AG08396 (cell line): ENCODE measurements around the gene ZSCAN20.
"Not testable (repeated sequence)": the region's sequence is repeated elsewhere in the genome, so short reads cannot be mapped to it uniquely, and the experiment has no call there.

Experiments used
- DNase-seq: peaks from one replicate; pipeline ENCODE4 v3.0.0; 2012; ENCODE audit warnings: low spot score, mixed read lengths

ZSCAN20 gene

DNA sequence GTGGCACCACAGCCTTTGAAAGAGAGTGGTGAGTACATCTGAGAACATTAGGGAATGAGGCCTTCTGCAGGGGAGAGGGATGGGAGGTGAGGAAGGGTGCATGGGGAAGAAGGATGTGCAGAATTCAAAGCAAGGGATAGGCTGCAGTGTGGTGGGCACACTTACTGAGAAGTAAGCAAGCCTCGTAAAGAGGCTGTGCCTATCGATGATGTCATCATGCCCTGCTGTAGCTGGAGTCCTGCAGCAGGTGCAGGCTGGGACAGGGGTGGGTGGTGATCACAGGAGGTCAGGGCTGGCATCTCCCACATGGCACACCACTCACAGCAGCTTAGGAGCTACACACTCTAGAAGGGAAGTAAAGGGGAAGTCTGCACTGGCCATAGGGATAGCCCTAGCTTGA lies 16.2 kb downstream of the ZSCAN20 start:
- no peak for DNase-seq

DNA sequence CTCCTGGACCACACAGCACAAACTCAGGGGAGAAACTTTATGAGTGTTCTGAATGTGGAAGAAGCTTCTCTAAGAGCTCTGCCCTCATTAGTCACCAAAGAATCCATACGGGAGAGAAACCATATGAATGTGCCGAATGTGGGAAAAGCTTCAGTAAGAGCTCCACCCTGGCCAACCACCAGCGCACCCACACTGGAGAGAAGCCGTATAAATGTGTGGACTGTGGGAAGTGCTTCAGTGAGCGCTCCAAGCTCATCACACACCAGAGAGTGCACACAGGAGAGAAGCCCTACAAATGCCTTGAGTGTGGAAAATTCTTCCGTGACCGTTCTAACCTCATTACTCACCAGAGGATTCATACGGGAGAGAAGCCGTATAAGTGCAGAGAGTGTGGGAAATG lies 22.5 kb downstream of the ZSCAN20 start:
- no peak for DNase-seq

DNA sequence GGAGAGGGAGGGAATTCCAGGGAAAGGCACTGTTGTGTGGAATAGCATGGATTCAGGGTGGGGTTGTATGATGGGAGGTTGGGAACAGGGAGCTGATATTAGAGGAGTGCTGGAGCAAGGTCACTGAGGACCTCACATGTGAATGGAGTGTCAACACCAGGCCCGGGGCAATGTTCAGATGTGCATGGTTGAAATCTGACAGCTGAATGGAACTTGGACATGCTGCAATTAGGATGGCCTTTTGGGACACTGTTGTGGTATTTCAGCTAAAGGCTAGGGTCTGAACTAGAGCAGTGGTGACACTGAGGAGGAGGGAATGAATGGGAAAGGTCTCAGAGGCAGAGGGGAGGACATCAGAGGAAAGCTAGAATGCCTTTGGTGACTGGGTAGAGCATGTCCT lies 25.0 kb downstream of the ZSCAN20 start:
- DNase-seq: no peak

DNA sequence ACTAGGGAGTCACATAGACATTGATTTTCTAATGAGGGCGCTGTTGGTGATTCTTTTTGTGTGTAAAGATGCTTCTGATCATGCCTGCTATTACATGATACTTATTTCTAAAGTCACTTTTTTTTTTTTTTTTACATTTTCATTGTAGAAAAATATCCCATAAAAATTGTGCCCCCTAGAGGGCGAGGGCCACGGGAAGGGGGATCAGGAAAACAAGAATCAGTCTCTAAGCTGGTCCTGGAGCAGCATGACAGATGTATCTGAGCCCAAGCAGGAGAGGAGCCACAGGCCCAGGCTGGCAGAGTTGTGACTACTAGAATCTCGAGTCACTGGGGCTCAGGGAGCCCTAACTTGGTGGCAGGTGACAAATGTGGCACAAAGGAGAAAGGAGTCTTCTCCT lies 28.1 kb downstream of the ZSCAN20 start:
- DNase-seq: no peak

DNA sequence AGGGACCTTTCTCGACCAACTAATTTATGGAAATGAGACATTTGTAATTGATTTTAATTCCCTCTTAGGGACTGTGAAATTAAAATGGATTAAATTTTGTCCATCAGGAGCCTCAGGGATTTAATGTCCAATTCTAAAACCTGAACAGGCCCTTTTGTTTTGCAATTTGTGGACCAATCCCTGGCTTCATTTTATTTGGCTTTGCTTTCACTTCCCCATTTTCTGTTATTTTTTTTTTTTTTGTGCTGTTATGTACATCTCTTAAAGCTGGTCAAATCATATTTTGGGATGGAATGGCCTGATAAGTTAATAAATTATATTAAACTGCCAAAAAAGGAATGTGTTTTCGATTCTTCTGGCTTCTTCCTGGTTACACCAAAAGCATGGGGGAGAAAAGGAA lies 28.9 kb downstream of the ZSCAN20 start:
- no peak for DNase-seq

DNA sequence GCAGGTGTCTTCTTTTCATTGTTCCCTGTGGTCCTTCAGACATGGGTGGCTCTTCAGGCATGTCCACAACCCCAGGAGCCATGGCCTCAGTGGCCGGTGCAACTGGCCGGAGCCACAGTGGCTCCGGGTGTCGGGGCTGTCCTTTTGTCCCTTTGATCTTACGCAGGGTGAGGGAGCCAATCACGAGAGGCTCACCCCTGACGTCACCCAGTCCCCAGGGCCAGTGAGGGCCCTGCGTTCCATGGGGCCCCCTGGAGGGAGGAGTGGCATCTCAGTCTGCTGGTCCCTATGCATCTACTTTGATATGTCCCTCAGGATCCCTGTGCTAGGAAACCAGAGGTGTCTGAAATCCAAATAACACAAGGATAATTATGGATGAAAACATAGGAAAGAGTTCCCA lies 29.3 kb downstream of the ZSCAN20 start:
- no peak for DNase-seq

DNA sequence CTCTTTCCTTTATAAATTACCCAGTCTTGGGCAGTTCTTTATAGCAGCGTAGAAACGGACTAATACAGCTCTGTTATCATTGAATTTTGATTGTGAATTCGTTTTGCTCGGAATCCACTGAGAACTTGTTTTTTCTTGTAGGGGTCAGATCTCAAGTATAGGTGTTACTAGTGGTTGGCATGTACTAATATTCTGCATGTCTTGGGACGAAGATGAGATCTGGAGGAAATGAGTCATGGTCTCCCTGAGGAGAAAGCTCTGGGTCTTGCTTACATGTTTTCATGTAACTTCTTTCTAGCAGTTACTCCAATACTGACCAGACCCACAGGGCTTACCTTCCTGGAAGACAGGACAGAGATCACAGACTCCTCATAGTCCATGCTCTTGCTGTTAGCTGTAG lies 30.3 kb downstream of the ZSCAN20 start:
- no peak for DNase-seq

DNA sequence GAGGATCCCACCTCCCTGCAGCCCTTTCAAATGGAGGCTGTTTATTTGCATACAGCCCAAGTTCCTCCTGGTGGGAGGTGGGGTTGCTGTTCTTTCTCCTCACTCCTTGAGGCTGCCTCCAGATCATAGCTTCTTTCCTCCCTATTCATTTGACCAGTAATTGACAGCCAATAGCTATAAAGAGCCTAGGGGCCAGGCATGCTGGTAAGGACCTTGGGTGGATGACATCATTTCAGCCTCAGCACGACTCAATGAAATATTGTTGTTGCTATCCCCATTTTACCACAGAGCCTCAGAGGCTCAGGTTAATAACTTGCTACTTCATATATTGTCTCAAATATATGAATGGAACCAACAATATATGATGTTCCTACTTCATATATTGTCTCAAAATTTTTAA lies 31.1 kb downstream of the ZSCAN20 start:
- no peak for DNase-seq

DNA sequence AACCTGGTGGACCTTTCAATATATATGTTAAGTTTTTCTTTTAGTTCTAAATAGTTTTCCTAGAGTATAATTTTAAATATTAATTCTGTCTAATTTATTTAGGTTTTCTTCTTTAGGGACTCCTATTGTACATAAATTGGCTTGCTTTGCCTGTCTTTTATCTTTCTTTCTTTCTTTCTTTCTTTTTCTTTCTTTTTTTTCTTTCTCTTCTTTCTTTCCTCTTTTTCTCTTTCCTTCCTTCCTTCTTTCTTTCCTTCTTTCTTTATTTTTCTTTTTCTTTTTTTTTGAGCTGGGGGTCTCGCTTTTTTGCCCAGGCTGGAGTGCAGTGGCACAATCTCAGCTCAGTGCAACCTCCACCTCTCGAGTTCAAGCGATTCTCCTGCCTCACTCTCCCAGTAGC lies 35.2 kb downstream of the ZSCAN20 start:
- DNase-seq: no peak

DNA sequence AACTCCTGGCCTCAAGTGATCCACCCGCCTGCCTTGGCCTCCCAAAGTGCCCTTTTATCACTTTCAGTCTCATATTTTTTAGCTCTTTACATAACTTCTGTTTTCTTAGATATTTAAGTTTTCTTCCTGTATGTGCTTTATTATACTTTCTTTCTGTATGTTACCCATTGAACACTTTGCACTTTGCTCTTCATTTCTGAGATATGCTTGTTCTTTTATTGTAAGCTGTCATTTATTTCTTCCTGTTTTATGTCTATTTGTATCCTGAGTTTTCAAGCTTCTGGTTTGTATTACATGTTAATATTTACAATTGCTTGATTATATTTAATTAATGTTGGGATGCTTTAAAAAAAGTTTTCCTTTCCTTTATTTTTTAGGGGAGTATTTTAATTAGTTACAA lies 35.7 kb downstream of the ZSCAN20 start:
- DNase-seq: no peak

DNA sequence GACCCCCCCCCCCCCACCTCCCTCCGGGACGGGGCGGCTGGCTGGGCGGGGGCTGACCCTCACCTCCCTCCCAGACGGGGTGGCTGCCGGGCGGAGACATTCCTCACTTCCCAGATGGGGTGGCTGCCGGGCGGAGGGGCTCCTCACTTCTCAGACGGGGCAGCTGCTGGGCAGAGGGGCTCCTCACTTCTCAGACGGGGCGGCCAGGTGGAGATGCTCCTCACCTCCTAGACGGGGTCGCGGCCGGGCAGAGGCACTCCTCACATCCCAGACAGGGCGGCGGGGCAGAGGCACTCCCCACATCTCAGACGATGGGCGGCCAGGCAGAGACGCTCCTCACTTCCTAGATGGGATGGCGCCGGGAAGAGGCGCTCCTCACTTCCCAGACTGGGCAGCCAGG lies 36.8 kb downstream of the ZSCAN20 start:
- not testable (repeated sequence) for DNase-seq

DNA sequence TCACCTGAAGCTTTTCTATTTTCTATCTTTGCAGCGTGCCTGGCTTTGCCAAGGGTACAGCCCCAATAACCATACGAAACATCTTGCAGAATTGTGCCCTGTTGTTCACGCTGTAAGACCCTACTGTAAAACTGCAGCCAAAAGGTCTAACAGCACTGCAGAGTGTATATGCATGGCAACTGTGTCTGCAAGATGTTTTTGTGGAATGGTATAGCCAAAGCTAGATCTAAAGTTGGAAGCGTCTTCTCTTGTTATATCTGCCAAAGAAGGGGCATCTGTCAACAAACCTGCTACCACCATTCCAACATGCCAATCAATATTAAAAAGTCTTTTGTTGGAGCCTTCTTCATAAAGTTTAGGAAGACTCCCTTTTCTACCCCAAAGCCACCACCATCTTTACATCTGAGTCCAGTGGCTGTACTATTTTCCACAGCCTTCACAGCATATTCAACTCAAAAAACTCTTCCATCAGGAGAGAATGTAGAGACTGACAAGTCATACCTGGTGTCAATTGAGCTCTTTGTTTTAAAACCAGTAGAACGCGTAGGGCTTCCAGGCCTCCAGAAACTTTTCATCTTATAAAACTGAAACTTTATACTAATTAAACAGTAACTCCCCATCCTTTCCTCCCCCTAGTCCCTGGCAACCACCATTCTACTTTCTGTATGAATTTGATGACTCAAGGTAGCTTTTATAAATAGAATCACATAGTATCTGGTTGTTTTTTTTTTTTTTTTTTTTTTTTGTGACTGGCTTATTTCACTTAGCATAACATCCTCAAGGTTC lies 40.0 kb downstream of the ZSCAN20 start:
- DNase-seq: peak; percentile 36

DNA sequence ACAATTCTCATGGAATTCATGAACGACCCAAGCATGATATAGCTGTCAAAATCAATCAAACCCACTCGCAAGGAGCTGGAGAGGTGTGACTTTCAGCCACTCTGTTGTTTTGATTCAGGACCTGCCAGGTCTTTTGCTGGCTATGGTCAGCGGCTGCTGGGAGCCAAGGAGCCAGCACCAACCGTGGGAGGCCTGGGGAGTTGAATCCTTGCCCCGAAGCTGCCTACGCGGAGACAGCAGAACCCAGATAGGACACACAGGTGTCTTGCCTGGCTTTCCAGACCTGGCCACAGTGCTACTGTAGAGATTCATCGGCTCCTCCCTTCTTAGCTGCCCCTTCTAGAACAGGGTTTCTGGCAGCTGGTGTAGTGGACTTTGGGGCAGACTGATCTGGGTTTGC lies 42.7 kb downstream of the ZSCAN20 start:
- no peak for DNase-seq

DNA sequence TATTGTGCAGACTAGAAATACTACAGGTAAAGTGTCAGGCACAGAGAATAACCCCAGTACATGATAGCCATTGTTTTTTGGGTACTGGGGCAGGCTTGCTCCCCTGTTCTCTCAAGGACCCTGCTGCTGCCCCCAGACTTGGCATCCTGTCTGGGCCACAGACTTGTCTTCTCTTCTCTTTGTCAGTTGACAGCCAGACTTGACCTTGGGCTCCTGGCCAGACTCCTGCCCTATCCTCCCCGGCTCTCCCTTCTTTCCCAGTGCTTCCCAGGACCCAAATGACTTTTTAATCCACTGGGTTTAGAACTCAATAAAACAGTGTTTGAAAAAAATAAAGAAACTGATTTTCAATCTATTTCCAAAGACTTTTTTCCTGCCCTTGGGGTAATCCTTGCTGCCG lies 43.2 kb downstream of the ZSCAN20 start:
- DNase-seq: no peak

DNA sequence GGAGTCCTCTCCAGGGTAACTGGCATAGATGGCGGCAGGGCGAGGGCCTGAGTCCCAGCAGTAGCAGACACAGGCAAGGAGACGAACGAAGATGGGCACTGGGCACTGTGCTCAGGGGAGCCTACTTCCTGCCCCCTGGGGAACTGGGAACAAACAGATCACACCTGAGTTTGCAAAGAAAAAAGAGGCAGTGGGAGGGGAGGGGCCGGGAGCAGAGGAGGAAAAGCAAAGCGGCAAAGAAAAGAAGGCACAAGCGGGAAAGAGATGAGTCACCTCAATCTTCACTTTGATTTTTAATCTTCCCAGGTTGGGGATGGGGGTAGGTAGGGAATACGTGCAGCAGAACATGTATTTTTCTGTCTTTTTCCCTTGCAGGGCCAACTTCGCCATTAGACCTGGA lies 44.0 kb downstream of the ZSCAN20 start:
- DNase-seq: no peak

DNA sequence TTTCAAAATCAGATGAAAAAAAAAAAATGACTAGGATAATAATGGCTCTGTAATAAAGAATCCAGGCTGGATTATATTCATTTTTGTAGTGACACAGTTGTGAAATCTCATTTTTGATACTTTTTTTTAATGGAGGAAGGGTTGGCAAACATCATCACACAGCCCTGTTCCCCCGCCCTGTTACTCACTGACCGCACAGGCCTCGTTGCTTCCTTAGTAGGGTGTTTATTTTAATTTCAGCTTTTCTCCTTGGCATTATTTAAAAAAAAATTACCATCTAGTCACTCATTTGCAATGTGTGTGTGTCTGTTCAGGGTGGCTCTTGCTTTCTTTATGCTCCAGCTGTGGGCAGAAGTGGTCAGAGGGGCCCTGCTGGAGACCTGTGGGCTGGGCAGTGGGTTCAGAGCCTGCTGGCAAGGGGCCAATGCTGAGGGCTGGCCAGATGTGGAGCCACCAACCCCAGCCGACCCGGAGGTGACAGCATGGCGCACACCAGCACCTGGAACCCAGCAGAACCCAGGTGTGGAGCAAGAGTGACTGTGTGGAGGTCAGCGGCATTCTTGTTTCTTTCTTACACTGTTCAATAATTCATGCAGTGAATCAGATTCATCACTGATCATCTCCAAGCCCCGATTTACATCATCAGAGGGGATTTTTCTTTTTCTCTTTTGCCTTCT lies 44.6 kb downstream of the ZSCAN20 start:
- DNase-seq: peak; percentile 30

DNA sequence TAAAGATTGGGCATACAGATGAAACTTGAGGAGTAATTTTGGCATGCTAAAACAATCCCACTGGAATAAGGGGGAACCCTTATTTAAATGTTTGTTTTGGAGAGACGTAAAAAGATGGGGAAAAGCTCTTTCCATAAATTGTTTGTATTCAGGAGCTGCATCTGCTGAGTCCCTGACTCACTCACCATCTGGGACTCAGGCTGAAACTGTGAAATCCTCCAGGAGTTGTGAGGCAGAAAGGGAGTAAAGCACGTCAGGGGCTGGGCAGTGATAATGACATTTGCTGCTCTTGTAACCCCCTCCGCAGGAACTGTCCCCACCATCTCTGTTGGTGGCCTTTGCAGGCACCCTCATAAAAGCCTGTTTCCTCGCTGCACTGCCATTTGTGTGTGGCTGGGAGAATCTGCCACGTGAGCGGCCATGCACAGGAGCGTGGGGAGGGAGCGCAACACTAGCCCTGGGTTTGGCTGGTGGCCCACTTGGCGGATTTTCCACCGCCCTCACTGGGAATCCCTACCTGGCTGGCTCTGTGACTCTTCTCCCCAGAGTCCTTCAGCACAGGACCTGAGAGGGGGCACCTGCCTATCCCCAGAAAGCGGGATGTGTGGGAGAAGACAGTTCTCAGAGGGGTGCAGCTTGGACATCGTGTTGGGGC lies 45.3 kb downstream of the ZSCAN20 start:
- peak; percentile 71 for DNase-seq

DNA sequence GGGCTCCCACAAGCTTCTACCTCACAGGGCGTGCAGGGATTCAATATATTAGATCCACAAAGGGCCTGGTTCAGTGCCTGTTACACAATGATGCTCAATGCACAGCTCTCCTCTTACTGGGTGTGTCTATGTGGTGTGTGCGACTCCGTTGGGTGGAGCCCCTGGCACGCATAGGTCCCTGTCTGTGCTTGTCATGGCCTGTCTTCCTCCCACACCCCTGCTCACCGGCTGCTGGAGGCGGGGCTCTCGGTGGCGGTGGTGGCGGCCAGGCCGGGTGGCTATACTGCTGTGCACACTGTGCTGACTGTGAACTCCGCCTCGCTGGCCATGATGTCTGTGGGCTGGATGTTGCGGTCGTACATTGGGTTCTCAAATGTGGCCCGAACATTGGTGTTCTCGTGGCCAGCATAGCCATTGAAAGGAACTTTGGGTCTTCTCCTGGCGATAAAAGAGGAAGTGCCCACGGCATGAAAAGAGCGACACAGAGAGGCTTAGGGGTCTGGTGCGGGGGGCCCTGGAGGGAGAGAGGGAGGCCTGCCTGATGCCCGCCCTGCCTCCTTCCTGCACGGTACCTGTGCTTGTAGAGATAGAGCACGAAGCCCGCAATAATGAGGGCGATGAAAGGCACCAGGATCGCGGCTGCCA lies 46.9 kb downstream of the ZSCAN20 start:
- no peak for DNase-seq

DNA sequence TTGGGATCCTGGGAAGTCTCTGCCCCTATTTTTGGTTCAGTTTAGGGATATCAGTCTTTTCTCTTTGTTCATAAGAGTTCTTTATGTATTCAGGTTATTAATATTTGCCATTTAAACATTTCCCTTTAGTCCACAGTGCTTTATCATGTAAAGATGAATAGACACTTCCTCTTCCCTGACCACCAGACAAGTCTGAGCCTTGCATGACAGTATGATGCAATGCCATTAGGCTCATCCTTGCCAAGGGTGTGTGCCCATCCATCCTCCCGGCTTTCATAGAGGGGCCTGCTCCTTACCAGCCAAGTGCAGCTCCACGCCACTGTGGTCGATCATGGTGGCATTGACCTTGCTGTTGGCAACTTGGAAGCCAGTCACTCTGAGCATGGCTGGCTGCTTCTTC lies 52.1 kb downstream of the ZSCAN20 start:
- no peak for DNase-seq

DNA sequence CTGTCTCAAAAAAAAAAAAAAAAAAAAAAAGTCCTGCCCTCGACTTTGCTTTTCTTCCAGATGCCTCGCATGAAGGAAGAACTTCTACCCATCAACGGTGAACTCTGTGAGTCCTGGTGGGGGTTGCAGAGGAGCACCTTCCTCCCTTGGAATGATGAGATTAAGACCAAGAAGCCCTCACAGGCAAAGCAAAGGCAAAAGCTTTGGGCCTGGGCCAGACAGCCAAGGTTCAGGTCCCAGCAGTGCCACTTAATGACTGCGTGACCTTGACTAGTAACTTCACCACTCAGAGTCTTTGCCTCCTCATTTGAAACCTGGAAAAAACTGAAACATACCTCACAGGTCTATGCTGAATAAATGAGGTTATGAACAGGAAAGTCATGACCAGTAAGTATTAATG lies 55.5 kb downstream of the ZSCAN20 start:
- no peak for DNase-seq

DNA sequence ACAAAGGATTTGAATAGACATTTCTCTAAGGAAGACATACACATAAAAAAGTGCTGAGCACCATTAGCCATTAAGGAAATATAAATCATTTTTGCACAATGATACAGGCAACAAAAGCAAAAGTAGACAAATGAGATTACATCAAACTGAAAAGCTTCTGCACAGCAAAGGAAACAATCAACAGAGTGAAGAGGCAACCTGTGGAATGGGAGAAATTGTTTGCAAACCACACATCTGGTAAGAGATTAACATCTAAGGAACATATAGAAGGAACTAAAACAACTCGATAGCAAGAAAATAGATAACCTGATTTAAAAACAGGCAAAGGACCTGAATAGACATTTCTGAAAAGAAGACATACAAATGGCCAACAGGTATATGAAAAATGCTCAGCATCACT lies 57.5 kb downstream of the ZSCAN20 start:
- no peak for DNase-seq

DNA sequence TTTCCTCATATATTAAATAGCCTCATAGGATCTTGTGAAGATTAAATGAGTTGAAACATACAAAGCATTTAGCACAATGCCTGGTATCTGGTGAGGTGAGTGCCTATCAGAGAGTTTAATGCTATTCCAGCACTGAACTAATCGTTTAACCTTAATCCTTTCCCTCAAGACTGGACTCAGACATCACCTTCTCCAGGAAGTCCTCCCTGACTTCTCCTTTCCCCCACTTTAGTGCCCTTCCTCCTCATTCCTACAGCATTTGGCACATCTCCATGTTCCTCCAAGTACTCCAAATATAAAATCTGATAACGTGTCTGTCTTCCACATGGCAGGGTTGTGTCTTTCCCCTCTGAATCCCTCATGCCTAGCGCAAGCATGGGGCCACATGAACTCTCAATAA lies 59.8 kb downstream of the ZSCAN20 start:
- DNase-seq: no peak

DNA sequence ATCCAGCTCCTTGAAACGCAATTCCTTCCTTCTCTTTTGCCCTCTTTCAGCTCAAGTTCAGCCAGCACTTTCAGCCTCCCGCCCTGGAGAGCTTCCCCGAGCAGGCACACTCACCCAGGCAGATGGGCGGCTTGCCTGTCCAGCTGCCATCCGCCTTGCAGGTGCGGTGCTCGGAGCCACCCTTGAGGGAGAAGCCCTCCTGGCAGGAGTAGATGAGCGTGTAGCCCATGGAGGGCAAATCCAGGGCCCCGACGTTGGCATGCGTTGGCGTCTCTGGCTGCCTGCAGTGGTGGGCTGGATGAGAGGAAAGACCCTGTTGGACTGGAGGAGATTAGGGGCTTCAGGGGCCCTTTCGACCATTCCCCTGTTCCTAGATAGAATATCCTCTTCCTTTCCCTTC lies 60.5 kb downstream of the ZSCAN20 start:
- DNase-seq: no peak
